ENCODE measurements around the gene PXYLP1.
A peak's percentile ranks its signal among the peaks of the same experiment; 100 is the strongest.
"Not testable (repeated sequence)": the region's sequence is repeated elsewhere in the genome, so short reads cannot be mapped to it uniquely, and the experiment has no call there.

PXYLP1 gene

DNA sequence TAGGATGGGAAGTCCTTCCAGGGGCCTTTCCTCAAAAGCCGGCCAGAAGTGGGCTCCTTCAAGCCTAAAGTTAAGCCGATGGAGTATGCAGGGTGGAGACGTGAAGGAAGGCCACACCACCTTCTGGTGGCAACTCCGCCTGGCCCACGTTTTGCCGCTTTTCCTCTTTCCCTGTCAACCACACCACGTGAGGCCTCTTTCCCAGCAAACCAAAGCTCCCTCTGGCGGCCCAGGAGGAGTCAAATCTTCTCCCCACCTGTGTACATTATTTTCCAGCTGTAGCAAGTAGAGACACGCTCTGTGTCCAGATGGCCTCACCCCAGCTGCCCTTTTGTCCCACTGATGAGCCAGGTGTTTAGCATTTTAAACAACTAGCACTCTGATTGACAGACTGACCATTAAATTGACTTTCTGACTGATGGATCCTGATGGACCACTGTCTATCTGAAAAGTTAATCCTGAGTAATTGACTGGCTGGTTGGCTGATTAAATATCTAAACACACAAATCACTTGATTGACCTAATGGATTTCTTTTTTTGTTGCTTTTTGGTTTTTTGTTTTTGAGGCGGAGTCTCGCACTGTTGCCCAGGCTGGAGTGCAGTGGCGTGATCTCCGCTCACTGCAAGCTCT lies 77.1 kb downstream of the PXYLP1 start:
- TF ChIP-seq, protein P1, sequence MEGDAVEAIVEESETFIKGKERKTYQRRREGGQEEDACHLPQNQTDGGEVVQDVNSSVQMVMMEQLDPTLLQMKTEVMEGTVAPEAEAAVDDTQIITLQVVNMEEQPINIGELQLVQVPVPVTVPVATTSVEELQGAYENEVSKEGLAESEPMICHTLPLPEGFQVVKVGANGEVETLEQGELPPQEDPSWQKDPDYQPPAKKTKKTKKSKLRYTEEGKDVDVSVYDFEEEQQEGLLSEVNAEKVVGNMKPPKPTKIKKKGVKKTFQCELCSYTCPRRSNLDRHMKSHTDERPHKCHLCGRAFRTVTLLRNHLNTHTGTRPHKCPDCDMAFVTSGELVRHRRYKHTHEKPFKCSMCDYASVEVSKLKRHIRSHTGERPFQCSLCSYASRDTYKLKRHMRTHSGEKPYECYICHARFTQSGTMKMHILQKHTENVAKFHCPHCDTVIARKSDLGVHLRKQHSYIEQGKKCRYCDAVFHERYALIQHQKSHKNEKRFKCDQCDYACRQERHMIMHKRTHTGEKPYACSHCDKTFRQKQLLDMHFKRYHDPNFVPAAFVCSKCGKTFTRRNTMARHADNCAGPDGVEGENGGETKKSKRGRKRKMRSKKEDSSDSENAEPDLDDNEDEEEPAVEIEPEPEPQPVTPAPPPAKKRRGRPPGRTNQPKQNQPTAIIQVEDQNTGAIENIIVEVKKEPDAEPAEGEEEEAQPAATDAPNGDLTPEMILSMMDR (conservative IDR thresholded peaks at IDR 0.05; ENCODE audit: low read depth), result peak; percentile 62
- ChIA-PET POLR2A (ENCODE audit: low non-redundant PET) (interaction anchor here (0.6 kb wide), 1 partner anchor 76 kb away, joined by 9 read pairs; no protein-coding TSS in a partner anchor), CTCF (interaction anchor here (0.5 to 2.5 kb wide), 13 partner anchors 8 to 914 kb away, joined by 3 to 18 read pairs (median 4); partner anchors contain the start of gene PXYLP1)
- DNase-seq (ENCODE audit: low spot score), result peak; percentile 88
- peak overlapping the region; percentile 31 for H3K27ac ChIP-seq

DNA sequence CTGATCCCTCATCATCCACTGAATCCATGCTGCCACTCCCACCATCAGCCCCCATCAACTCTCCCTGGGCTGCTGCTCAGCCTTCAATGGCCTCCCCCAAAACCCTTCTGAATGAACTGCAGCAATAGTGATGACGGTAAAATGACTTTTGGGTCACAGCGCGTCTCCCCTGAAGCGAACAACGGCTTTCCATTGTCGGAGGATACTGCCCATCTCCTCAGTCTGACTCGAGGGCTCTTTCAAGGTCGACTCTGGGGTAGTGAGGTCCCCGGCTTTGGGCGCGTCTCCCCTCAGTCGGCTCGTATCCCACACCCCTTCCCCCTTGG lies 79.5 kb downstream of the PXYLP1 start:
- peak overlapping the region; percentile 61 for H3K27ac ChIP-seq
- DNase-seq (ENCODE audit: low spot score), result no peak
- CTCF ChIA-PET, result interaction anchor here (0.6 to 2.7 kb wide), 13 partner anchors 9 to 309 kb away, joined by 3 to 19 read pairs (median 6); no protein-coding TSS in a partner anchor
- POLR2A ChIA-PET (ENCODE audit: low non-redundant PET), result no interaction called here
- TF ChIP-seq, protein P1 (conservative IDR thresholded peaks at IDR 0.05; ENCODE audit: low read depth), result no peak

DNA sequence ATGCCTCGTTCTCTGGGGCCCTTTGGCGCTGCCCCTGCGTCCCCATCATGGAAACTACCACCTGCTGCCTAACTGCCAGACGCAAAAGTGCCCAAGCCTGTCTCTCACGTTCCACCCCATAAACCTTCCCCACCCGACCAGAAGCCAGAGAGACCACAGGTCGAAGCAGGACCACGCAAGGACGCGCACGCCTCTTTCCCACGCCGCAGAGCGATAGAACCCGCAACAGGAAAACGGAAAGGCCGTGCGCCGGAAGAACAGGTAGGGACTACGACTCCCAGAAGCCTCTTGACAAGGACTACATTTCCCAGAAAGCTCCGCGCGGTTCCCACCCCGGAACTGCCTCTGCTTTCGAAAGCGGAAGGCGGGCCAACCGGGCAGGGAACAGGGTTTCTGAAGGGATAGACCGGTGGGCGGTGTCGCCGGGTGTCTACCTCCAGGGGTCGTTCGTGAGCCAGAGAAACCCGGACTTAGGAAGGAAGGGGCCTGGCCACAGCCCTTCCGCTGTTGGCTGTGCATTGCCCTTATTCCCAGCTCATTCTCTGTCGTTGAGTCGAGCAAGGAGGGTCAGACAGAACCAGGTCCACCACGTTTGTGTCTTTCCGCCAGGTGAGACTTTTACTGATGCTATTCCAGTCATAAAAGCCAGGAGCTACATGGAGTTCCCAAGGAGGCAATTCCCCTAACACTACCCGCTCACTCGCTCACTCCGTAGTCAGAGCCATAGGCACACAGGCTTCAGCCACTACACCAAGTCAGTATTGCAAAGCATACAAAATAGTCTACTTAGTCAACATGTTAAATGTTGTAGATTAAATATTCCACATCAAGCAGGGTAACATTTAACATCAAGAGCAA lies 80.1 kb downstream of the PXYLP1 start:
- TF ChIP-seq, protein P1 (conservative IDR thresholded peaks at IDR 0.05; ENCODE audit: low read depth), result peak; percentile 80
- DNase-seq (ENCODE audit: low spot score), result peak; percentile 97
- ChIA-PET POLR2A (ENCODE audit: low non-redundant PET) (interaction anchor here (0.5 to 0.6 kb wide), 3 partner anchors 67 to 436 kb away, joined by 3 to 8 read pairs (median 4); no protein-coding TSS in a partner anchor), CTCF (interaction anchor here (0.6 to 2.7 kb wide), 14 partner anchors 9 to 308 kb away, joined by 3 to 19 read pairs (median 6); no protein-coding TSS in a partner anchor)
- peak overlapping the region; percentile 61 for H3K27ac ChIP-seq

DNA sequence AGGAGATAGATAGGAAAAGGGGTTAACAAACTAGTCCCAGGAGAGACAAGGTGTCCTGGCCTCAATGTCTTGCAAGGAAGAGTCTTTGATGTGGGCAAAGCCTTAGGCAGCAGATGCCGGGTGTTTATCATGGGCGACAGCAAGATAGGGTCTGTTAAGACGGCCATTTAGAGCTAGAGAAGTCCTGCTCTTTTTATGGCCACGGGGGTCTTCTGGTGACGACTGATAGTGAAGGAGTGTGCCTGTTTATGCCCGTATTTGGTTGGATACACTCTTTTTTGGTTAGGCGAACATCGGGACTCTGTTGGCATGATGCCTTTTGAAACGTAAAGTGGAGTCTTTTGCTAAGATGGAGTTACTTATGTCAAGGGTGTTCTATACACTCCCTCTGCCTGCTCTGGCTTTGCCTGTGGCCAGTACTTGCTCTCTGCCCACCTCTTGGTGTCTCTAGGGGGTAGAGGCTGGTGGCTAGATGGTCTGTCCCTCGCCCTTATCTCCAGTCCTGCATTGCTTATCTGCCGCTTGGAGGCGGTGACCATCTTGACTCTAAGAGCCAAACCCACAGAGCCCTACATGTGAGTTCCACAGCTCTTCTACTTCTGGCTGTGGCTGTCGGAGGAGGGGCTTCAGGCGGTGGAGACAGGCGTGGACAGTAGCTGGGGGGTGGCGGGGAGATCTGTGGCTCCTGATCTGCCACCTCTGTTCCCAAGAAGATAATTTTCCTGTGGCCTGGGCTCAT lies 80.9 kb downstream of the PXYLP1 start:
- TF ChIP-seq, protein P1 (conservative IDR thresholded peaks at IDR 0.05; ENCODE audit: low read depth), result no peak
- CTCF ChIA-PET, result interaction anchor here (0.7 to 2.7 kb wide), 9 partner anchors 9 to 144 kb away, joined by 3 to 19 read pairs (median 6); no protein-coding TSS in a partner anchor
- no peak for DNase-seq (ENCODE audit: low spot score)
- POLR2A ChIA-PET (ENCODE audit: low non-redundant PET), result no interaction called here
- H3K27ac ChIP-seq, result peak overlapping the region; percentile 61; the same call in 1 of the 2 replicates

DNA sequence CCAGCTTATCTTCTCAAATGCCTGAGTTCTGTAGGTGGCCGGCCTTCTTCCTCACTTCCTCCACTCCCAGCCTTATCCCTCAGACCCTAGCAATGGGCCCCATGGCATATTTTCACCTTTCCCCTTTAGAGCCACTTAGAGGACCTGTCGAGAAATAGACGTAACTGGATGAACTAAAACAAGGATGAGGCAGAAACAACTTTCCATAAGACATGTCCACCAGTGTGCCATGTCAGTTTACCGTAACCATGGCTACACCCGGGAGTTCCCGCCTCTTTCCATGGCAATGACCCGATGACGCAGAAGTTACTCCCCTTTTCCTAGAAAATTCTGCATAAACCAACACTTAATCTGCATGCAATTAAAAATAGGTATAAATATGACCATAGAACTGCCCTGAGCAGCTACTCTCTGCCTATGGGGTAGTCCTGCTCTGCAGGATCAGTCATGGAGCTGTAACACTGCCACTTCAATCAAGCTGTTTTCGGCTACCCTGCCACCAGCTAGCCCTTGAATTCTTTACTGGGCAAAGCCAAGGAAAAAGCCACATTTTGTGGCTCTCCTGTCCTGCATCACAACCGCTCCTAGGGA lies 81.6 kb downstream of the PXYLP1 start:
- TF ChIP-seq, protein P1 (conservative IDR thresholded peaks at IDR 0.05; ENCODE audit: low read depth), result no peak
- ChIA-PET CTCF (interaction anchor here (1.8 to 2.7 kb wide), 2 partner anchors 71 to 139 kb away, joined by 5 to 19 read pairs; no protein-coding TSS in a partner anchor), POLR2A (ENCODE audit: low non-redundant PET) (no interaction called here)
- no peak for DNase-seq (ENCODE audit: low spot score)
- no peak overlapping the region for H3K27ac ChIP-seq

DNA sequence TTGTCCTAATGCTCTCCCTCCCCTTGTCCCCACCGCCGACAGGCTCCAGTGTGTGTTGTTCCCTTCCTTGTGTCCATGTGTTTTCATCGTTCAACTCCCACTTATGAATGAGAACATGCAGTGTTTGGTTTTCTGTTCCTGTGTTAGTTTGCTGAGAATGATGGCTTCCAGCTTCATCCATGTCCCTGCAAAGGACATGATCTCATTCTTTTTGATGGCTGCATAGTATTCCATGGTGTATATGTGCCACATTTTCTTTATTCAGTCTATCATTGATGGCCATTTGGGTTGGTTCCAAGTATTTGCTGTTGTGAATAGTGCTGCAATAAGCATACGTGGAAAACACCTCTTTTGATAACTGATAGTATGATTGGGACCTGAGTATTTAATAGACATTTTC lies 82.8 kb downstream of the PXYLP1 start:
- POLR2A ChIA-PET (ENCODE audit: low non-redundant PET); DNase-seq (ENCODE audit: low spot score); H3K27ac ChIP-seq: not testable (repeated sequence)
- CTCF ChIA-PET, result interaction anchor here (0.6 kb wide), 1 partner anchor 439 kb away, joined by 3 read pairs; no protein-coding TSS in a partner anchor
